Thymus (tissue), 11 donors: ENCODE measurements around the gene CDH23. TPM values are rescaled to one million over a fixed set of nuclear protein-coding genes. Genes with fewer than 3 reads are reported as not detected.

Source experiments
- DNase-seq, 9 donors: peaks; one replicate each; pipeline ENCODE4 v3.0.0-alpha.2; 2013; ENCODE audit warnings: low spot score in 9 of 9, low read depth in 6 of 9, missing footprints in 1 of 9
- H3K27ac ChIP-seq, 2 donors: one replicate each; pipeline ENCODE4 v1.5.1; 2013; ENCODE audit warnings: control low read depth in 1 of 2, low read depth in 1 of 2, low read length in 1 of 2, mild to moderate bottlenecking in 1 of 2, moderate library complexity in 1 of 2
- H3K27me3 ChIP-seq, 2 donors: one replicate each; pipeline ENCODE4 v1.5.1; 2013; ENCODE audit warnings: low read length in 1 of 2; ENCODE audit not compliant: control insufficient read depth in 2 of 2, insufficient read depth in 1 of 2
- H3K36me3 ChIP-seq, 2 donors: one replicate each; pipeline ENCODE4 v1.5.1; 2013; ENCODE audit warnings: low read length in 1 of 2, mild to moderate bottlenecking in 1 of 2, moderate library complexity in 1 of 2; ENCODE audit not compliant: control insufficient read depth in 2 of 2, insufficient read depth in 2 of 2
- H3K4me1 ChIP-seq, 2 donors: one replicate each; pipeline ENCODE4 v1.5.1; 2013; ENCODE audit warnings: low read length in 2 of 2; ENCODE audit not compliant: control insufficient read depth in 2 of 2, insufficient read depth in 2 of 2
- H3K4me3 ChIP-seq, 2 donors: one replicate each; pipeline ENCODE4 v1.5.1; 2013; ENCODE audit warnings: low read length in 2 of 2, control low read depth in 1 of 2, mild to moderate bottlenecking in 1 of 2
- H3K9me3 ChIP-seq, 2 donors: one replicate each; pipeline ENCODE4 v1.5.1; 2013; ENCODE audit warnings: low read length in 1 of 2, mild to moderate bottlenecking in 1 of 2; ENCODE audit not compliant: control insufficient read depth in 2 of 2, insufficient read depth in 1 of 2
- WGBS: extraction: QIAGEN DNeasy Blood & Tissue Kit; methylation state at CpG from one replicate; pipeline ENCODE4 v1.1.7; 2013; 5-methylcytosine and 5-hydroxymethylcytosine counted together
- polyA plus RNA-seq: library from polyadenylated mRNA; stranded (reverse); fragments of 200-250 nt; gene quantifications from one replicate; pipeline ENCODE4 v1.2.3, GENCODE V29; 2013
- total RNA-seq: library from RNA; stranded (reverse); fragments of 120-200 nt; gene quantifications from one replicate; pipeline ENCODE4 v1.2.4, GENCODE V29; 2013
- donor health status: healthy.

CDH23 gene
- total and polyA plus RNA-seq, 2 donors = 9.1 TPM

DNA sequence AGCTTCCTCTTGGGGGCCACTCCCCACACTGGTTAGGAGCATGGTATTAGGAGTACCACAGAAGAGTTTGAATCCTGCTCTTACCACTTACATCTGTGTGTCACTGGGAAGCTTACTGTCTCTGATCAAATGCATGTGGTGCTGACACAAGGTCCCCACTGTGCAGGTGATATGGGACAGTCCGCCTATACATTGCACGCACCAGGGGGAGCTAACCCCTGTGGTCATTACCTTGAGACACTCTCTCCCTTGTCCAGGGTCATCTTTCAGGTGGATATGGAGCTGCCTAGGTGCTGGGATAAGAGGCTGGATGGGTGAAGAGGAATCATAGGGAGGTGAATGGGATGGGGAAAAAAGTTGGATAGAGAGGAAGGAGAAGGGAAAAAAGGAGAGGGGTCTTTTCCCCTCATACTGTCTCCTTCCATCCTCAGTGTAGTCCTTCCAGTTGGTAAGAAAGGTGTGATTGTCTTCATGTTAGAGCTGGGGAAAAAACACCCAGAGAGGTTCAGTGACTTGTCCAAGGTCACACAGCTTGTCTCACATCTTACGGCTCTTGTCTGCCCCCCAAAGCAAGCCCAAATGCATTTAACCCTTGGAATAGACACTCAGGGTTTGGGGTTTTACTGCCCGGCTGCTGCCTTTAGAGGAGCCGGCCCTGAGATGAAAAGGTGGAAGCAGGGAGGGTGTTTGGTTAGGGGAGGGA, 125.9 kb downstream of the CDH23 start:
- H3K9me3 ChIP-seq = no peaks in the 10 kb centered on the region
- H3K4me3 ChIP-seq = no peak overlapping the region
- H3K27ac ChIP-seq = no peak overlapping the region
- 97% methylated on average over 5 of the region's 5 CpGs for WGBS
- H3K27me3 ChIP-seq = peaks cover 0 to 15% of the 10 kb centered on the region in 2 donors
- no peak for DNase-seq
- H3K36me3 ChIP-seq = no peaks in the 10 kb centered on the region
- no peaks in the 10 kb centered on the region for H3K4me1 ChIP-seq

- no peaks in the 10 kb centered on the region for H3K36me3 ChIP-seq
- H3K27ac ChIP-seq = no peak overlapping the region
- peaks cover 0 to 3% of the 10 kb centered on the region in 2 donors for H3K4me1 ChIP-seq
- 90% methylated on average over 6 of the region's 6 CpGs for WGBS
- peaks cover 0 to 15% of the 10 kb centered on the region in 2 donors for H3K27me3 ChIP-seq
- H3K9me3 ChIP-seq = no peaks in the 10 kb centered on the region
- no peak overlapping the region for H3K4me3 ChIP-seq
- no peak for DNase-seq
Observed at GRCh38 chr10:71523756-71524155, 127.0 kb downstream of the CDH23 start.

GRCh38 chr10:71525092-71525491, 128.4 kb downstream of the CDH23 start:
- no peak overlapping the region for H3K4me3 ChIP-seq
- peaks cover 0 to 15% of the 10 kb centered on the region in 2 donors for H3K27me3 ChIP-seq
- 92% methylated on average over 5 of the region's 5 CpGs for WGBS
- H3K27ac ChIP-seq = no peak overlapping the region
- peaks cover 0 to 3% of the 10 kb centered on the region in 2 donors for H3K4me1 ChIP-seq
- DNase-seq = no peak
- H3K9me3 ChIP-seq = no peaks in the 10 kb centered on the region
- H3K36me3 ChIP-seq = no peaks in the 10 kb centered on the region

GRCh38 chr10:71525721-71526120, 129.0 kb downstream of the CDH23 start:
- Histone ChIP-seq H3K4me3 (no peak overlapping the region), H3K9me3 (no peaks in the 10 kb centered on the region), H3K36me3 (no peaks in the 10 kb centered on the region), H3K27me3 (peaks cover 0 to 15% of the 10 kb centered on the region in 2 donors), H3K4me1 (peaks cover 0 to 3% of the 10 kb centered on the region in 2 donors), H3K27ac (no peak overlapping the region)
- 89% methylated on average over 5 of the region's 5 CpGs for WGBS
- DNase-seq = no peak

DNA sequence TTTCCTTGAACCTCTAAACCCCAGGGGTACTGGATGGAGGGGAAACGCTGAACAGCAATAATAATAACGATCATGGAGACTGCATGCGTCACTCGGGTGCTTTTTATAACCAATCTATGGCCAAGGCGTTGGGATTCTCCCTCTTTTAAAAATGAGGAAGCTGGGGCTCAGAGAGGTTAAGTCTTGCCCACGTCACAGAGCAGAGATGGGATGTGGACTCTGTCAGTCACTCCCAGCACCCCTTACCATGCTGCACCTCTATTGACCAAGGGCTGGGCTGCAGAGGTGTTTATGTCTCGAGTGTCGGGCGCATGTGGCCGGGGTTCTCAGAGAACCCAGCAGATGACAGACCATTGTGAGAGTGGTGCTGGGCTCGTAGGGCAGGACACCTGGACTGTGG, 129.9 kb downstream of the CDH23 start:
- H3K9me3 ChIP-seq = no peaks in the 10 kb centered on the region
- WGBS = 89% methylated on average over 11 of the region's 11 CpGs
- DNase-seq = no peak
- peaks cover 0 to 3% of the 10 kb centered on the region in 2 donors for H3K4me1 ChIP-seq
- H3K4me3 ChIP-seq = no peak overlapping the region
- H3K36me3 ChIP-seq = no peaks in the 10 kb centered on the region
- no peak overlapping the region for H3K27ac ChIP-seq
- H3K27me3 ChIP-seq = peaks cover 0 to 15% of the 10 kb centered on the region in 2 donors

DNA sequence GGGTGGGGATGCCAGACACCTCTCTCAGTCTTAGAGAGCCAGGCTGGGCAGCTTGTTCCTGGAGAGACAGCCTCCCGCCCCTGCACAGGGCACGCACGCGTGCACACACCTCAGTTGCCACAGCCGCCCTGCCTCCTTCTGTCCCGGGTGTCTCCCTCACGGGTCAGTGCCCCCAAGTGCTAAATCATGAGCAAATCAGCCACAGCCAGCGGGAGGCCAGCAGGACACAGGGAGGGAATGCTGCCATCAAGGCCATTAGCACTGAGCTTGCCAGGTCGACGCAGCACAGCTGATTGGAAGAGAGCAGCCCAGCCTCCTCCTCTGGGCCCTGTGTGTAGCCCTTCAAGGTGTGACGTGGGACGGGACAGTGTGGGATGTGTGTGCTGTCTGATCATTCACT, 130.4 kb downstream of the CDH23 start:
- DNase-seq = no peak
- Histone ChIP-seq H3K36me3 (no peaks in the 10 kb centered on the region), H3K4me3 (no peak overlapping the region), H3K27ac (no peak overlapping the region), H3K9me3 (peaks cover 0 to 4% of the 10 kb centered on the region in 2 donors), H3K4me1 (peaks cover 0 to 3% of the 10 kb centered on the region in 2 donors), H3K27me3 (peaks cover 0 to 15% of the 10 kb centered on the region in 2 donors)
- WGBS = 85% methylated on average over 12 of the region's 12 CpGs

DNA sequence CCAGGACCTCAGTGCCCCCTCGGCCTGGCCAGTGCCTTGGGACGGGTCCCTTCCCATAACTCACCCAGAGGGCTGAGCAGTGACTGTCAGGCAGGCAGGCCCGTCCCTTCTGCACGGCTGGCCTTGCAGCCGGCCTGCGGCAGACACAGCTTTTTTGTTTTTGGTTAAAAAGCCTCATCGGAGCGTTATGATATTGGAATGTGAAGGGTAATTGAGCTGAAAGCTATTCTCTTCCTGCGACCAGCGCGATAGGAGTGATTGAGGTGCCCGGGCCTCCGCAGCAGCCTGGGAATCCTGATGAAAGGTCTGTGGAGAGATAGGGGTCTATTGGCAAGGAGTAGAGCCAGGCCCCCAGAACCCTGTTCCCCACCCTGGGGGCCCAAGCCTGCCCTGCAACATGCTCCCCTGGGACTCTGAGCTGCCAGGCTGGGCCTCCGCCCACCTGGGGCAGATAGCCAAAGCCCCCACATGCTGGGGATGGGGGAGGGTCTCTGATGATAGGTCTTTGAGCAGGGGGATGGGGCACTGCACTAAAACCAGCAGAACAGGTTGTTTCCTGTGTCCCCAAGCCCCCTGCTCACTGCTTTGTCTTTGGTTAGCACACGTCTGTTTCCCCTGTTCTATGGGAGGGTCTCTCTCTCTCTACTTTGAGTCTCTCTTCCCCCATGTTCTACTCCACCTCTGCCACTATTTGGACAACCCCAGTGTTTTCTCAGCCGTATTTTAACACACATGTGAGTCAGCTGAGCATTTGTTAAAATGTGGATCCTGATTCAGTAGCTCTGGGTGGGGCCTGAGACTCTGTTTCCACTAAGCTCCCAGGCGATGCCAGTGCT, 131.9 kb downstream of the CDH23 start:
- H3K4me1 ChIP-seq = peaks cover 0 to 3% of the 10 kb centered on the region in 2 donors
- no peaks in the 10 kb centered on the region for H3K36me3 ChIP-seq
- peaks cover 0 to 4% of the 10 kb centered on the region in 2 donors for H3K9me3 ChIP-seq
- H3K27ac ChIP-seq = no peak overlapping the region
- no peak overlapping the region for H3K4me3 ChIP-seq
- peaks cover 0 to 7% of the 10 kb centered on the region in 2 donors for H3K27me3 ChIP-seq
- WGBS = 93% methylated on average over 17 of the region's 17 CpGs
- DNase-seq = no peak

DNA sequence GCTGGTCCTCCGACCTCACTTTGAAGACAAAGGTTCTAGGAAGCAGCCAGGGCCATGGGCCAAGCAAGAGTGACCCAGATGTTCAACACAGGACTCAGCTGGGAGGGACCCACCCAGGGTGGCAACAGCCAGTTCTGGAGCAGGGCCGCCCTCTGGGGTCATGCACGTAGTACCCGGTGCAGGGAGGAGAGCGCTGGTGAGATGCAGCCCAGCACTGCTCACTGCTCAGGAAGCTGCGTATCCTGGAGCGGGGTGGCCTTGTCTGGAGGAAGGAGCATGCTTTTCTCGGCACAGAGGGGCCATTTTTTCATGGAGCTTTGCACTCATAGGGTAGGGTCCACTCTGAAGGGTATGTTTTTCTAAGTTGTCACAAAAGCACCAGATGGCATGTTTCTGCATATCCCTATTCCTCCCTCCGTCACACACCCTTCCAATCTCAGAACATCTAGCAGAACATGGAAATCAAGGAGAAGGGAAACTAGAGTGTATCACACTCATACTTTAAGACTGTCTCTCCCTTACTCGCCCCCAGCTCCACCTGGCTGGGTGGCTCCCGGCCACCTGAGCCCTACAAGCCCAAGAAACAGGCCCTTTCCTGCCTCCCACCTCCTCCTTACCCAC, 132.6 kb downstream of the CDH23 start:
- Histone ChIP-seq H3K27ac (no peak overlapping the region), H3K36me3 (no peaks in the 10 kb centered on the region), H3K27me3 (peaks cover 0 to 1% of the 10 kb centered on the region in 2 donors), H3K4me1 (peaks cover 0 to 3% of the 10 kb centered on the region in 2 donors), H3K4me3 (no peak overlapping the region), H3K9me3 (peaks cover 0 to 4% of the 10 kb centered on the region in 2 donors)
- no peak for DNase-seq
- WGBS = 87% methylated on average over 11 of the region's 11 CpGs

DNA sequence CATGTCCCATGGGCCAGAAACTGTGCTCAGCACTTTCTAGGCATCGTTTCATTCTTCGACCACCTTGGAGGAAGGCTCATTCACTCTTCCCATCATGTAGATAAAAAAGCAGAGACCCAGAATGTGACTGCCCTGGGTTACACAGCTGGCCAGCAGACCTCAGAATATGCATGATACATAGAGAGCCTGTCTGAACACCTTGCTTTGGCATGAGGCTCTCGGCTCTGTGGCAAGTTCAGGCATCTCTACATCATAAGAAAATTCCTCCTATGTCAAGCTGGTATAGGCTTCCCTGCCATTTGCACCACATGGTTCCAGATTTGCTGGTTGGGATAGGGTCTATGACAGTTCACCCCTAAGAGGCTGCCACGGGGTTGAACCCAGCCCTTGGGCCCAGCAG, 134.1 kb downstream of the CDH23 start:
- Histone ChIP-seq H3K4me3 (no peak overlapping the region), H3K27me3 (no peaks in the 10 kb centered on the region), H3K4me1 (peaks cover 0 to 3% of the 10 kb centered on the region in 2 donors), H3K9me3 (peaks cover 0 to 4% of the 10 kb centered on the region in 2 donors), H3K36me3 (no peaks in the 10 kb centered on the region), H3K27ac (no peak overlapping the region)
- 95% methylated on average over 4 of the region's 4 CpGs for WGBS
- no peak for DNase-seq
